Vagina (tissue), 2 donors: Measurements from ENCODE around the gene JDP2.

Source experiments
- POLR2AphosphoS5 ChIP-seq, 2 donors: sonication (generic); formaldehyde crosslinking; IDR thresholded peaks; one replicate each; pipeline ENCODE4 v1.9.0; 2017; ENCODE audit warnings: antibody characterized with exemption in 2 of 2, mild to moderate bottlenecking in 2 of 2, low read depth in 1 of 2; ENCODE audit not compliant: insufficient read depth in 1 of 2
- TF ChIP-seq, protein P1 (sequence below), 3 experiments: fragments of 450-650 bp in 2 of 3; fragments of 200-600 bp in 1 of 3; sonication (generic) in 1 of 3; IDR thresholded peaks; one replicate each; pipeline ENCODE4 v1.5.1; 2017 to 2019; ENCODE audit warnings: antibody characterized with exemption in 3 of 3, mild to moderate bottlenecking in 2 of 3, moderate library complexity in 2 of 3

GRCh38 chr14:75381642-75382041 lies 46.2 kb upstream of the JDP2 start:
- TF ChIP-seq, protein P1, sequence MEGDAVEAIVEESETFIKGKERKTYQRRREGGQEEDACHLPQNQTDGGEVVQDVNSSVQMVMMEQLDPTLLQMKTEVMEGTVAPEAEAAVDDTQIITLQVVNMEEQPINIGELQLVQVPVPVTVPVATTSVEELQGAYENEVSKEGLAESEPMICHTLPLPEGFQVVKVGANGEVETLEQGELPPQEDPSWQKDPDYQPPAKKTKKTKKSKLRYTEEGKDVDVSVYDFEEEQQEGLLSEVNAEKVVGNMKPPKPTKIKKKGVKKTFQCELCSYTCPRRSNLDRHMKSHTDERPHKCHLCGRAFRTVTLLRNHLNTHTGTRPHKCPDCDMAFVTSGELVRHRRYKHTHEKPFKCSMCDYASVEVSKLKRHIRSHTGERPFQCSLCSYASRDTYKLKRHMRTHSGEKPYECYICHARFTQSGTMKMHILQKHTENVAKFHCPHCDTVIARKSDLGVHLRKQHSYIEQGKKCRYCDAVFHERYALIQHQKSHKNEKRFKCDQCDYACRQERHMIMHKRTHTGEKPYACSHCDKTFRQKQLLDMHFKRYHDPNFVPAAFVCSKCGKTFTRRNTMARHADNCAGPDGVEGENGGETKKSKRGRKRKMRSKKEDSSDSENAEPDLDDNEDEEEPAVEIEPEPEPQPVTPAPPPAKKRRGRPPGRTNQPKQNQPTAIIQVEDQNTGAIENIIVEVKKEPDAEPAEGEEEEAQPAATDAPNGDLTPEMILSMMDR (IDR thresholded peaks at IDR 0.05): no peak
- no peak for TF ChIP-seq POLR2AphosphoS5 (IDR thresholded peaks at IDR 0.05; ENCODE audit: insufficient read depth in 1 of 2, low read depth in 1 of 2)
